ENCODE results near the gene SEZ6. TPM values are rescaled to one million over a fixed set of nuclear protein-coding genes. Genes with fewer than 3 reads are reported as not detected.

The SEZ6 gene
- total RNA-seq, 1 experiment from 2014 or later, result not detected

GRCh38 chr17:28958820-28959455 is 46.9 kb downstream of the SEZ6 start:
- TF ChIP-seq CTCF (conservative IDR thresholded peaks at IDR 0.05) (no peak), EZH2 (IDR thresholded peaks at IDR 0.05; ENCODE audit: low read depth) (no peak)
- H3K4me2 ChIP-seq, result no peak overlapping the region
- H3K36me3 ChIP-seq (ENCODE audit: low read depth), result no peaks in the 10 kb centered on the region
- DNase-seq, result no peak
- no peaks in the 10 kb centered on the region; the same call in 1 of the 2 replicates for H3F3A ChIP-seq (ENCODE audit: insufficient read depth, low read depth)
- intact Hi-C loops (cut with micrococcal nuclease; ENCODE audit: unreplicated experiment), result no loop called here
- H3K9me3 ChIP-seq (ENCODE audit: insufficient read depth, low read depth), result no peaks in the 10 kb centered on the region
- H3K27ac ChIP-seq, result no peak overlapping the region
- H3K9me2 ChIP-seq (ENCODE audit: insufficient read depth), result no peaks in the 10 kb centered on the region
- H3K27me3 ChIP-seq (ENCODE audit: insufficient read depth, low read depth), result no peaks in the 10 kb centered on the region
- CTCF ChIA-PET, result interaction anchor here (0.7 kb wide), 1 partner anchor 969 kb away, joined by 6 read pairs; no protein-coding TSS in a partner anchor
- H4K20me1 ChIP-seq (ENCODE audit: insufficient read depth), result no peaks in the 10 kb centered on the region
- no peak overlapping the region for H2AFZ ChIP-seq
- no peaks in the 10 kb centered on the region for H3K4me1 ChIP-seq (replicated peaks; ENCODE audit: insufficient read depth)
- no TSS peak for BruUV-seq (replicated peaks)
- H3K4me3 ChIP-seq, result no peak overlapping the region
- POLR2A ChIA-PET (ENCODE audit: unreplicated experiment), result no interaction called here
- H3K79me2 ChIP-seq (ENCODE audit: low read depth), result no peaks in the 10 kb centered on the region

DNA sequence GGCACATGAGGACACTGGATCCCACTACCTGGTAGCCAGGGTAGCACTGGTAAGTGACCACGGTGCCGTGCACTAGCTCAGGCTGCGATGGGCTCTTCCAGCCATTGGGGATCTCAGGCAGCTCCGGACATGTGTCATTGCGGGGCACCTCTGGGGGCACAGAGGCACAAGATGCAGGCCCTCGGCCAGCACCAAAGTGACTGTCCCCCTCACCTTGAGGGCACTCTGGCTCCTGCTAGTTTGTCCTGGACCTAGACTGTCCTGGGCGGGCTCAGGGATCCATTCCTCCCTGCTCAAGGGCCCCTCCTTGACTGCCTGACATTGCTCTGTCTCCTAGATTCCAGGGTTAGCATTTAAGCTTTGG is 47.9 kb downstream of the SEZ6 start:
- POLR2A ChIA-PET (ENCODE audit: unreplicated experiment), result no interaction called here
- no peak overlapping the region for H3K4me2 ChIP-seq
- DNase-seq, result no peak
- BruUV-seq (replicated peaks), result no TSS peak
- no peaks in the 10 kb centered on the region for H4K20me1 ChIP-seq (ENCODE audit: insufficient read depth)
- H3K79me2 ChIP-seq (ENCODE audit: low read depth), result no peaks in the 10 kb centered on the region
- no peak overlapping the region for H2AFZ ChIP-seq
- H3K9me2 ChIP-seq (ENCODE audit: insufficient read depth), result no peaks in the 10 kb centered on the region
- no peak for TF ChIP-seq CTCF (conservative IDR thresholded peaks at IDR 0.05)
- no peak for TF ChIP-seq EZH2 (IDR thresholded peaks at IDR 0.05; ENCODE audit: low read depth)
- H3K4me1 ChIP-seq (replicated peaks; ENCODE audit: insufficient read depth), result peaks cover under 1% of the 10 kb centered on the region; the same call in 1 of the 2 replicates
- CTCF ChIA-PET, result interaction anchor here (0.7 kb wide), 1 partner anchor 968 kb away, joined by 6 read pairs; no protein-coding TSS in a partner anchor
- H3K27ac ChIP-seq, result no peak overlapping the region
- intact Hi-C loops (cut with micrococcal nuclease; ENCODE audit: unreplicated experiment), result no loop called here
- H3K4me3 ChIP-seq, result no peak overlapping the region
- H3K9me3 ChIP-seq (ENCODE audit: insufficient read depth, low read depth), result no peaks in the 10 kb centered on the region
- no peaks in the 10 kb centered on the region for H3K27me3 ChIP-seq (ENCODE audit: insufficient read depth, low read depth)
- no peaks in the 10 kb centered on the region for H3K36me3 ChIP-seq (ENCODE audit: low read depth)
- peaks cover 1% of the 10 kb centered on the region; the same call in 1 of the 2 replicates for H3F3A ChIP-seq (ENCODE audit: insufficient read depth, low read depth)

GRCh38 chr17:28957277-28957991 is 48.4 kb downstream of the SEZ6 start:
- Histone ChIP-seq H3K27ac (no peak overlapping the region), H2AFZ (no peak overlapping the region), H3K4me2 (no peak overlapping the region), H3K79me2 (ENCODE audit: low read depth) (no peaks in the 10 kb centered on the region), H4K20me1 (ENCODE audit: insufficient read depth) (no peaks in the 10 kb centered on the region), H3K9me2 (ENCODE audit: insufficient read depth) (no peaks in the 10 kb centered on the region), H3K9me3 (ENCODE audit: insufficient read depth, low read depth) (no peaks in the 10 kb centered on the region), H3K4me1 (replicated peaks; ENCODE audit: insufficient read depth) (peaks cover 5% of the 10 kb centered on the region; the same call in 1 of the 2 replicates), H3K27me3 (ENCODE audit: insufficient read depth, low read depth) (no peaks in the 10 kb centered on the region), H3K4me3 (no peak overlapping the region), H3F3A (ENCODE audit: insufficient read depth, low read depth) (peaks cover 6% of the 10 kb centered on the region; the same call in 1 of the 2 replicates), H3K36me3 (ENCODE audit: low read depth) (no peaks in the 10 kb centered on the region)
- DNase-seq, result no peak
- intact Hi-C loops (cut with micrococcal nuclease; ENCODE audit: unreplicated experiment), result no loop called here
- BruUV-seq (replicated peaks), result no TSS peak
- POLR2A ChIA-PET (ENCODE audit: unreplicated experiment), result no interaction called here
- CTCF ChIA-PET, result no interaction called here
- no peak for TF ChIP-seq CTCF (conservative IDR thresholded peaks at IDR 0.05)
- no peak for TF ChIP-seq EZH2 (IDR thresholded peaks at IDR 0.05; ENCODE audit: low read depth)

All from PC-9 (cell line).